Endothelial cell of umbilical vein (primary cell): Measurements from ENCODE around the gene MN1. TPM values are rescaled to one million over a fixed set of nuclear protein-coding genes. Genes with fewer than 3 reads are reported as not detected.

Experiments used
- BruUV-seq: library from RNA; stranded (reverse); fragments of 400-500 nt; replicated peaks from 2 replicates; lab custom pipeline; 2021; lab: Mats Ljungman, UMichigan
- CTCF ChIA-PET: fragments of 300-600, 350-600 bp; sonication (Branson Sonifier 250); formaldehyde crosslinking; loops from one replicate; lab custom pipeline; 2021; ENCODE audit warnings: antibody characterized with exemption, inconsistent platforms; lab: Charles Lee
- POLR2A ChIA-PET: fragments of 300-600, 350-600 bp; sonication (Branson Sonifier 250); formaldehyde crosslinking; loops from one replicate; lab custom pipeline; 2021; ENCODE audit warnings: antibody characterized with exemption, inconsistent platforms; lab: Charles Lee
- DNase-seq: peaks from one replicate; pipeline ENCODE4 v3.0.0-alpha.2; 2011; ENCODE audit warnings: low read depth, low spot score
- FAIRE-seq: peaks from 2 replicates; lab custom pipeline; 2011; peaks lifted over from hg19 to GRCh38; lab: Jason Lieb, UNC
- H2AFZ ChIP-seq: 2 replicates; pipeline ENCODE4 v1.6.0; 2012; ENCODE audit warnings: low read depth, low read length, control low read depth, inconsistent platforms
- H3K27ac ChIP-seq: 2 replicates; pipeline ENCODE4 v1.5.1; 2011; ENCODE audit warnings: low read depth, mild to moderate bottlenecking, control low read depth, low read length, moderate library complexity; ENCODE audit not compliant: insufficient read depth
- H3K27me3 ChIP-seq, 2 experiments: 2 replicates each; pipeline versions ENCODE4 v1.6.0 to v1.6.1; 2011; ENCODE audit warnings: low read length in 2 of 2, mixed read lengths in 1 of 2; ENCODE audit not compliant: control insufficient read depth in 2 of 2, insufficient read depth in 2 of 2
- H3K36me3 ChIP-seq, 2 experiments: 2 replicates in 1 of 2; 3 replicates in 1 of 2; pipeline ENCODE4 v1.5.1; 2011; ENCODE audit warnings: low read length in 2 of 2, mild to moderate bottlenecking in 1 of 2, moderate library complexity in 1 of 2; ENCODE audit not compliant: control insufficient read depth in 2 of 2, insufficient read depth in 2 of 2; ENCODE audit errors: extremely low read depth in 1 of 2
- H3K4me1 ChIP-seq: 3 replicates; pipeline ENCODE4 v1.5.1; 2011; ENCODE audit warnings: mild to moderate bottlenecking, low read length; ENCODE audit not compliant: control insufficient read depth, insufficient read depth; ENCODE audit errors: extremely low read depth
- H3K4me2 ChIP-seq: 2 replicates; pipeline ENCODE4 v1.6.1; 2011; ENCODE audit warnings: low read length, control low read depth, mixed read lengths; ENCODE audit not compliant: insufficient read depth
- H3K4me3 ChIP-seq, 3 experiments: fragments of 200-600 bp in 1 of 3; sonication (generic), shearing (Covaris generic) in 1 of 3; replicated peaks in 1 of 3; 2 replicates each; pipeline ENCODE4 v1.5.1; 2011 to 2016; ENCODE audit warnings: control low read depth in 3 of 3, low read length in 3 of 3, mild to moderate bottlenecking in 2 of 3, inconsistent platforms in 1 of 3, low read depth in 1 of 3, moderate library complexity in 1 of 3; ENCODE audit not compliant: insufficient read depth in 1 of 3
- H3K79me2 ChIP-seq: 2 replicates; pipeline ENCODE4 v1.6.0; 2012; ENCODE audit warnings: low read length, inconsistent platforms; ENCODE audit not compliant: control insufficient read depth, insufficient read depth
- H3K9ac ChIP-seq: replicated peaks from 2 replicates; pipeline ENCODE3; 2011; ENCODE audit warnings: low read length, control low read depth; ENCODE audit not compliant: insufficient read depth; ENCODE audit errors: extremely low read depth
- H3K9me1 ChIP-seq: replicated peaks from 3 replicates; pipeline ENCODE4 v1.6.0; 2011; ENCODE audit warnings: mild to moderate bottlenecking, low read length; ENCODE audit not compliant: control insufficient read depth, insufficient read depth; ENCODE audit errors: extremely low read depth
- H3K9me3 ChIP-seq: replicated peaks from 2 replicates; pipeline ENCODE4 v1.5.1; 2012; ENCODE audit warnings: low read length, inconsistent platforms; ENCODE audit not compliant: control insufficient read depth, insufficient read depth
- H4K20me1 ChIP-seq: replicated peaks from 2 replicates; pipeline ENCODE3; 2011; ENCODE audit warnings: mild to moderate bottlenecking, low read length; ENCODE audit not compliant: control insufficient read depth, insufficient read depth; ENCODE audit errors: extremely low read depth
- EZH2 ChIP-seq: IDR thresholded peaks from 2 replicates; pipeline ENCODE4 v1.6.1; 2012; ENCODE audit warnings: borderline replicate concordance, low read depth, mild to moderate bottlenecking, moderate library complexity, low read length, inconsistent platforms; ENCODE audit not compliant: severe bottlenecking
- FOS ChIP-seq: IDR thresholded peaks from 2 replicates; pipeline ENCODE4 v1.6.1; 2011; ENCODE audit warnings: mild to moderate bottlenecking, low read length, moderate library complexity, borderline replicate concordance; ENCODE audit not compliant: insufficient read depth
- GATA2 ChIP-seq: IDR thresholded peaks from 2 replicates; pipeline ENCODE4 v1.7.0; 2011; ENCODE audit warnings: low read depth, mild to moderate bottlenecking, moderate library complexity, mixed read lengths, low read length; ENCODE audit not compliant: insufficient read length, insufficient read depth
- MAX ChIP-seq: IDR thresholded peaks from 2 replicates; pipeline ENCODE4 v1.6.1; 2011; ENCODE audit not compliant: insufficient read depth, insufficient read length
- MYC ChIP-seq: IDR thresholded peaks from one replicate; pipeline ENCODE4 v1.6.1; 2011; ENCODE audit warnings: mild to moderate bottlenecking, low read depth, low read length
- POLR2A ChIP-seq: IDR thresholded peaks from 2 replicates; pipeline ENCODE4 v1.6.1; 2012; ENCODE audit warnings: low read depth, mild to moderate bottlenecking, control low read depth, low read length
- POLR2AphosphoS5 ChIP-seq: IDR thresholded peaks from 2 replicates; pipeline ENCODE4 v1.6.1; 2012; ENCODE audit warnings: low read depth, mild to moderate bottlenecking, control low read depth, low read length, moderate library complexity; ENCODE audit not compliant: insufficient read depth
- dilution Hi-C: fragments of 300-500 bp; cut with MboI; formaldehyde crosslinking; loops from one replicate; pipeline ENCODE4 v1.15.0; 2019; ENCODE audit warnings: low sequenced_read_pairs; ENCODE audit not compliant: extremely low pct_ligation_motif_present
- intact Hi-C: fragments of 100-400 bp; cut with micrococcal nuclease; formaldehyde crosslinking; loops from one replicate; pipeline ENCODE4 v1.10.0; 2022
- polyA plus RNA-seq, 4 experiments: library from polyadenylated mRNA; depleted of rRNA in 3 of 4; stranded (reverse) in 3 of 4; unstranded in 1 of 4; fragments of >200 nt; gene quantifications; 2 replicates each; pipeline versions ENCODE4 v1.2.1 to v1.2.3, GENCODE V29; 2011 to 2012; ENCODE audit warnings: missing spikeins in 1 of 4
- total RNA-seq: library from RNA; stranded (reverse); gene quantifications from 2 replicates; pipeline ENCODE4 v1.2.3, GENCODE V29; 2021

MN1 gene
- total and polyA plus RNA-seq, 2 donors (not counting 3 experiments of a cell fraction or from before 2014, with no cell fraction given) = 3.8 to 5.2 TPM

- ChIA-PET POLR2A (no interaction called here), CTCF (no interaction called here)
- dilution Hi-C loops (no loop called here), intact Hi-C loops (no loop called here)
- Histone ChIP-seq H3K27me3 (no peaks in the 10 kb centered on the region), H3K9me3 (no peaks in the 10 kb centered on the region), H3K27ac (no peak overlapping the region), H3K9me1 (no peaks in the 10 kb centered on the region), H3K4me3 (no peak overlapping the region), H3K4me1 (no peaks in the 10 kb centered on the region), H3K79me2 (no peaks in the 10 kb centered on the region), H2AFZ (no peak overlapping the region), H3K36me3 (no peaks in the 10 kb centered on the region), H3K4me2 (no peak overlapping the region), H3K9ac (no peak overlapping the region), H4K20me1 (no peaks in the 10 kb centered on the region)
- TF ChIP-seq POLR2A (no peak), GATA2 (no peak), FOS (no peak), EZH2 (no peak), MYC (no peak)
- BruUV-seq = no TSS peak
- FAIRE-seq = no peak
- no peak for DNase-seq
These were observed 102.1 kb downstream of the MN1 start for GRCh38 chr22:27699383-27700019.

GRCh38 chr22:27698813-27699212, 102.7 kb downstream of the MN1 start:
- dilution Hi-C loops = no loop called here
- TF ChIP-seq POLR2AphosphoS5 (no peak), MAX (no peak)
- no peak overlapping the region for H2AFZ ChIP-seq
- intact Hi-C loops = no loop called here
- no peak for FAIRE-seq
- H3K9me1 ChIP-seq = no peaks in the 10 kb centered on the region
- H4K20me1 ChIP-seq = no peaks in the 10 kb centered on the region
- no peak overlapping the region for H3K27ac ChIP-seq
- H3K27me3 ChIP-seq = no peaks in the 10 kb centered on the region
- BruUV-seq = no TSS peak
- no peak overlapping the region for H3K9ac ChIP-seq
- no peak for DNase-seq
- H3K4me2 ChIP-seq = no peak overlapping the region
- CTCF ChIA-PET = no interaction called here
- POLR2A ChIA-PET = no interaction called here
- H3K4me3 ChIP-seq = no peak overlapping the region
- no peaks in the 10 kb centered on the region for H3K79me2 ChIP-seq
- H3K36me3 ChIP-seq = no peaks in the 10 kb centered on the region
- no peaks in the 10 kb centered on the region for H3K9me3 ChIP-seq
- H3K4me1 ChIP-seq = no peaks in the 10 kb centered on the region

Other genes with a start within 250 kb of the MN1 start
- 108 and 109 TPM in 2 replicates for gene PITPNB, start 117.5 kb upstream of the MN1 start, total RNA-seq
- 26.3 and 29.7 TPM in 2 replicates for gene PITPNB, start 117.5 kb upstream of the MN1 start, polyA plus RNA-seq